ENCODE data around the gene SUSD1. TPM values are rescaled to one million over a fixed set of nuclear protein-coding genes. Genes with fewer than 3 reads are reported as not detected.

SUSD1 gene
- total RNA-seq, 3 donors from 2014 or later, result 18.8 to 43.8 (median 19.5) TPM

DNA sequence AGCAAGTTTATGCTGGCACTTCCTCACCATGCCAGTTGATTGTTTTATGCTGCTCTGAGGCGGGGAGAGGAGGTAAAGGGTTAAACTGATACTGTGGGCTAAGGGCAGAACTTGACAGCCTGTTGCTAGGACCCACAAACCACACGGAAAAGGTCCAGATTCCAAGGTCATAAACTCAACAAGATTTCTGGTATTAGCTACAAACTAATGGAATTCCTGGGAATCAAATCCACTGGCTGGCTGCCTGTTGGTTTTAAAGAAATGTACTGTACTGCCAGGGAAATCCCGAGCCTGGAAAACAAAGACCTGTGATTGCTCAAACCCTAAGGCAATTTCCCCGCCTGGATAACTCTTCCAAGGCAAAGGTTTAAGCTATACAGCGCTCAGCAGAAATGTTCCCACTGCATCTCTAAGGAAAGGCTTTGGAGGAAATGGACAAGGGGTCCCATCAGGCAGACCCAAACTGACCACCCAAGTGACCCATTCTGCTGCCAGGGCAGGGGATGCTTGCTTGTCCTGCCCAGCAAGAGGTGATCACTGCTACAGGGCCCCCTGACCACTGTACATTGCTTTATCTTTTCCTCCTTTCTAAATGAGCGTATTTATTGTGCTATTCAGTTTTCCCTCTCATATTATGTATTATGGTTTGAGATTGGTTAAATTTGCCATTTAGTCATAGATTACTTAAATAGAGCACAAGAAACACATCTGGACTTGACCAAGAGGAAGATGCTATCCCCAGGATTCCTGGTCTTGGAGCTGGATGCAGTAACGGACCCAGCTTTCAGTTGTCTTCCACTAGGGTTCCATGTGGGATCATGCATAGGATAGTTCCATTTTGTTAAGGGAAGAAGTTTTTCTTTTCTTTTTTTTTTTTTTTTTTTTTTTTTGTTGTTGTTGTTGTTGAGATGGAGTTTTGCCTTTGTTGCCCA lies 124.3 kb downstream of the SUSD1 start:
- ATAC-seq, result peak; percentile 72
- peak in 1 of 3 donors; percentile 73 for DNase-seq

DNA sequence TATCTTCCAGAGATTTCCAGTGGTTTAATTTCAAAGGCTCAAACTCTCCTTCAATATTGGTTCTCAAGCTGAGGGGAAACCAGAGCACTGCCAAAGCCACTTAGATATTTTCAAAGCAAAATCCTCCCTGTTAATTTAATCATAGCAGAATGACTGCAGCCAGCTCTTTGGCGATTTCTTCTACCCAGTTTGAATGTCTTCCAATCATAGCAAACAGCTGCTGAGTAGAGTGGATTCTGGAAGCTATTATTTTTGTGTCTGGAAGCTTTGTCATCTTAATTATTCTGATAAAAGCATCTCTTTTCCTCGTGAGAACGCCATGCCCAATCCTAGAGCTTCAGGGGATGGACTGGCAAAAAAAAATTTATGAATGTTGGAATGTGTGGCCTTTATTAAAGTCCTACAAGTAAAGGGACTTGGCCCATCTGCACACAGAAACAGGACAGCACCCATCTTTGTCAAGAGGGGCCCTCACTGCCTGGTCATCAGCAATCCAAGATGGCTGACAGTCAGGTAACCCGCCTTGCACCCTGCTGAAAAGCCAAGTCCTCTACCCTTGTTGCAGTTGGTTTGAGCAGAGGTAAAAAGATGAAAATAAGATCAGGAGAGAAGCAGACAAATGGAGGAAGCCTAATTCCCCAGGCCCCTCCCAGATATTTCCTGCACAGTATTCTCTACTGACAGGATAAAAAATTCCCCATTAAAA lies 125.1 kb downstream of the SUSD1 start:
- no peaks in the 10 kb centered on the region for H3K9me3 ChIP-seq
- no peak overlapping the region for H3K4me3 ChIP-seq
- DNase-seq (no peak), ATAC-seq (no peak)
- no peaks in the 10 kb centered on the region for H3K36me3 ChIP-seq (ENCODE audit: low read depth)
- intact Hi-C loops (cut with DNase I, micrococcal nuclease), result no loop called here
- peaks cover 15% of the 10 kb centered on the region for H3K4me1 ChIP-seq (ENCODE audit: low read depth)
- TF ChIP-seq, protein P1, sequence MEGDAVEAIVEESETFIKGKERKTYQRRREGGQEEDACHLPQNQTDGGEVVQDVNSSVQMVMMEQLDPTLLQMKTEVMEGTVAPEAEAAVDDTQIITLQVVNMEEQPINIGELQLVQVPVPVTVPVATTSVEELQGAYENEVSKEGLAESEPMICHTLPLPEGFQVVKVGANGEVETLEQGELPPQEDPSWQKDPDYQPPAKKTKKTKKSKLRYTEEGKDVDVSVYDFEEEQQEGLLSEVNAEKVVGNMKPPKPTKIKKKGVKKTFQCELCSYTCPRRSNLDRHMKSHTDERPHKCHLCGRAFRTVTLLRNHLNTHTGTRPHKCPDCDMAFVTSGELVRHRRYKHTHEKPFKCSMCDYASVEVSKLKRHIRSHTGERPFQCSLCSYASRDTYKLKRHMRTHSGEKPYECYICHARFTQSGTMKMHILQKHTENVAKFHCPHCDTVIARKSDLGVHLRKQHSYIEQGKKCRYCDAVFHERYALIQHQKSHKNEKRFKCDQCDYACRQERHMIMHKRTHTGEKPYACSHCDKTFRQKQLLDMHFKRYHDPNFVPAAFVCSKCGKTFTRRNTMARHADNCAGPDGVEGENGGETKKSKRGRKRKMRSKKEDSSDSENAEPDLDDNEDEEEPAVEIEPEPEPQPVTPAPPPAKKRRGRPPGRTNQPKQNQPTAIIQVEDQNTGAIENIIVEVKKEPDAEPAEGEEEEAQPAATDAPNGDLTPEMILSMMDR (IDR thresholded peaks at IDR 0.05), result no peak

More for the DNA sequence above, 124.3 kb downstream of the SUSD1 start:
- no peak overlapping the region for H3K4me3 ChIP-seq
- TF ChIP-seq, protein P1 (IDR thresholded peaks at IDR 0.05), result no peak
- no peaks in the 10 kb centered on the region for H3K36me3 ChIP-seq (ENCODE audit: low read depth)
- peaks cover 15% of the 10 kb centered on the region for H3K4me1 ChIP-seq (ENCODE audit: low read depth)
- H3K9me3 ChIP-seq, result no peaks in the 10 kb centered on the region
- intact Hi-C loops (cut with DNase I, micrococcal nuclease), result no loop called here

DNA sequence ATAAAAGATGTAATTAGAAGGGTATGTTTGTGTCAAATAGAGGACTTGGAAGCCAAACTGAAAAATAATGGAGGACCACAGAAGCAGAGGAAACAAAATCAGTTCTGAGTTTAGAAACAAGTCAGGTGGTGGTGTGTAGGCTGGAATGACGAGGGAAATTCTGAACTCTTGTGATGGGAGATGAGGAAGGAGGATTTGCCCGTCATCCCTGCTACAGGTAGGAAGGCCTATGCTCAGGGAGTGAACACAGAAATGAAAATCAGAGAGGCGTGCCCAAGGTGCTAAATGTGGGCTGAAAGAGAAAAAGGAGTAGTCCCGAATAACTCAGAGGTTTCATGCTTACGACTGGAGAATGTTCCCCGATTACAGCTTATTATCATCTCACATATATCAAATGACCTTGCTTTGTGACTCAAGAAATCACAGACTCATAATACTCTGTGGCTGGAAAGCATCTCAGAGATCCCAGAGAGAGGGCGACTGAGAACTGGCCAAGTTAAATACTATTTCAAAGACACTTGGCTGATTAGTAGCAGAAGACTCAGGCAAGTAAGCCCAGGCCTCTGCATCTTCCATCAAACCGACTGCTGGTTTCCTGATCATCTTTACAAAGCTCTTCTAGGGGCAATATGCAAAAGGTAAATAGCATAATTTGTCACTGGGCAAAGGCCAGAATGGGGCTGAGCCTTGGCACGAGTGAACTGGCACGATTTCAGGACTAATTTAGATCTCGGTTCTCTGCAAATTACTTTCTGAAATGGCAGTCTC lies 126.0 kb downstream of the SUSD1 start:
- no peak overlapping the region for H3K4me3 ChIP-seq
- H3K4me1 ChIP-seq (ENCODE audit: low read depth), result peaks cover 15% of the 10 kb centered on the region
- DNase-seq, result peak in 2 of 3 donors; percentile 61 to 83
- H3K9me3 ChIP-seq, result no peaks in the 10 kb centered on the region
- intact Hi-C loops (cut with DNase I, micrococcal nuclease), result no loop called here
- H3K36me3 ChIP-seq (ENCODE audit: low read depth), result no peaks in the 10 kb centered on the region
- peak; percentile 81 for ATAC-seq
- TF ChIP-seq, protein P1 (IDR thresholded peaks at IDR 0.05), result no peak

DNA sequence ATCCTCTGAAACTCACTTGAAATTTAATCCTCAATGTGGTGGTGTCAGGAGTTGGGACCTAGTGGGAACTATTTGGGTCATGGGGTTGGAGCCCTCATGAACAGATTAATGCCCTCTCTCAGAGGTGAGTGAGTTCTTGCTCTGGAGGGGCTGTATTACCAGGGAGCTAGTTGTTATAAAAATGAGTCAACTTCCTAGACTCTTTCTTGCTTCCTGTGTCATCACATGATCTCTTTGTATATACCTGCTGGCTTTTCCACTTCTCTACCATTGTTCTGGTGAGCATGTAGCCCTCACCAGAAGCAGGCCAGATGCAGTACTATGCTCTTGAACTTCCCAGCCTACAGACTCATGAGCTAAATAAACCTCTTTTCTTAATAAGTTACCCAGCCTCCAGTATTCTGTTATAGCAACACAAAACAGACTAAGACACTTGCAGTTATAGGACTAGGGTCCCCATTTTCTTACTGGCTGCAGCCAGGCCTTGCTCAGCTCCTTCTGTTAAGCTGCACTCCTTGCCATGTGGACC lies 127.5 kb downstream of the SUSD1 start:
- no peak for ATAC-seq
- intact Hi-C loops (cut with DNase I, micrococcal nuclease), result no loop called here
- no peak overlapping the region for H3K4me3 ChIP-seq
- TF ChIP-seq, protein P1 (IDR thresholded peaks at IDR 0.05), result no peak
- H3K36me3 ChIP-seq (ENCODE audit: low read depth), result no peaks in the 10 kb centered on the region
- DNase-seq, result no peak
- H3K4me1 ChIP-seq (ENCODE audit: low read depth), result peaks cover 15% of the 10 kb centered on the region
- H3K9me3 ChIP-seq, result no peaks in the 10 kb centered on the region

DNA sequence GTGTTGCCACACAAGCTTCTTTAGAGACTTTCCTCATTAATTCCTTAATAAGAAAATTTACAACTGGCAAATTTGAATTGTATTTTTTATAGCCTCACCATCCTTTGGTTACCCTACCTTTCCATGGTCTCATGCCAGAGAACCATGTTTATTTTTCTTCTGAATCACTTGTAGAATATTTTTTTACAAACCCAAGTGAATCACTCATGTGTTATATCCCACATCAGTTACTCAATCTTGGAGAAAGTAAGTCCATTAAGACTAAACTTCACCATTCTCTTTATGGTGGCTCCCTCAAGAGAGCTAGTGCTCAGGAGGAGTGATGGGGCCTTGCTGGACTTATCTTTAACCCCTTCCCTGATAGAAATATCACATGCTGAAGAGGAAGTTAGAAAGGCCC lies 128.9 kb downstream of the SUSD1 start:
- intact Hi-C loops (cut with DNase I, micrococcal nuclease), result no loop called here
- DNase-seq (no peak), ATAC-seq (peak; percentile 16)
- Histone ChIP-seq H3K4me1 (ENCODE audit: low read depth) (peaks cover 15% of the 10 kb centered on the region), H3K4me3 (no peak overlapping the region), H3K9me3 (no peaks in the 10 kb centered on the region), H3K36me3 (ENCODE audit: low read depth) (no peaks in the 10 kb centered on the region)
- TF ChIP-seq, protein P1 (IDR thresholded peaks at IDR 0.05), result no peak

Data from mucosa of descending colon (tissue), 3 donors.